AG10803 (cell line): Measurements from ENCODE around the gene NKD2.
"Not testable (repeated sequence)": the region's sequence is repeated elsewhere in the genome, so short reads cannot be mapped to it uniquely, and the experiment has no call there.

ENCODE experiments used
- DNase-seq: peaks from one replicate; pipeline ENCODE4 v3.0.0; 2010; ENCODE audit warnings: low read depth
- H3K4me3 ChIP-seq: 2 replicates; pipeline ENCODE4 v1.5.1; 2011; ENCODE audit warnings: mild to moderate bottlenecking, low read length, control low read depth
- TF ChIP-seq, protein P1 (sequence below): conservative IDR thresholded peaks from 2 replicates; pipeline ENCODE4 v1.5.1; 2011; ENCODE audit warnings: mild to moderate bottlenecking, low read length, control low read depth, inconsistent platforms

NKD2 gene

DNA sequence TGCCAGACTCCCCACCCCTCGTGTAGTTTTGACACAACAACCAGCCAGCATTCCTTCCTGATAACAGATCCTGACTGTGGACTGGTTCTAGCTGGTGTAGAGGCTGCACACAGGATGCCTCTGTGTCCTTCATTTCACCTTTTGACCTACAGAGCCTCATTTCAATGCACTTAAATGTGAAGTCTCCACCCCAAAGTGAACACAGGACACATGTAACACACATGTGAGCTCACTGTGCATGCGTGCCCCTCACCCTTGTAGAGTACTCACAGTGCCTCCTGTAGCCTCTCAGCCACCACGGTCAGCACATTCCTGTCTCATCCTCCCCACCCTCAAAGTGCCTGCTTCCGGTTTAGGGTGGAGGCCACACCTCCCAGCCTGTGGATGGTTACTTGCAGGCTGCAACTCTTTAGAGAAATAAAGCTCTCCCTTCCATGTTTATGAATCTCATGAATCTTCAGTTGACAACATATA is 11.6 kb upstream of the NKD2 start:
- DNase-seq, result no peak
- H3K4me3 ChIP-seq, result no peak overlapping the region
- TF ChIP-seq, protein P1, sequence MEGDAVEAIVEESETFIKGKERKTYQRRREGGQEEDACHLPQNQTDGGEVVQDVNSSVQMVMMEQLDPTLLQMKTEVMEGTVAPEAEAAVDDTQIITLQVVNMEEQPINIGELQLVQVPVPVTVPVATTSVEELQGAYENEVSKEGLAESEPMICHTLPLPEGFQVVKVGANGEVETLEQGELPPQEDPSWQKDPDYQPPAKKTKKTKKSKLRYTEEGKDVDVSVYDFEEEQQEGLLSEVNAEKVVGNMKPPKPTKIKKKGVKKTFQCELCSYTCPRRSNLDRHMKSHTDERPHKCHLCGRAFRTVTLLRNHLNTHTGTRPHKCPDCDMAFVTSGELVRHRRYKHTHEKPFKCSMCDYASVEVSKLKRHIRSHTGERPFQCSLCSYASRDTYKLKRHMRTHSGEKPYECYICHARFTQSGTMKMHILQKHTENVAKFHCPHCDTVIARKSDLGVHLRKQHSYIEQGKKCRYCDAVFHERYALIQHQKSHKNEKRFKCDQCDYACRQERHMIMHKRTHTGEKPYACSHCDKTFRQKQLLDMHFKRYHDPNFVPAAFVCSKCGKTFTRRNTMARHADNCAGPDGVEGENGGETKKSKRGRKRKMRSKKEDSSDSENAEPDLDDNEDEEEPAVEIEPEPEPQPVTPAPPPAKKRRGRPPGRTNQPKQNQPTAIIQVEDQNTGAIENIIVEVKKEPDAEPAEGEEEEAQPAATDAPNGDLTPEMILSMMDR, result no peak

DNA sequence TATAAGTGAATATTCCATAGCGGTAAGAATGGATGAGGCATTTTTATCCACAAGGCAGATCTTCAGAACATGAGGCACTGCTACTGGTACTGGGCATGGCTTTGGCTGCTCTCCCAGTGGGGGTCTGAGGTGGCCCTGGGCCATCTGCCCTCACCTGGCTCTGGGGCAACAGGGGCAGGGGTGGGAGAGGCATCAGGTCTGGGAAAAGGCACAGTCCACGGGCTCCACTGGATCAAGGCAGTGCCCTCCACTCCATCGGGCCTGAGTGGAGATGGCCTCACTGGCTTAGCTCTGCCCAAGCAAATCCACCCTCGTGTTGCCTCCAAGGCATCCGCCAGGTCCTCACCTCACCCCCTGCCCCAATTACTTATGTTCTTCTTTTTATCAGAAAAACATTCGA is 10.9 kb upstream of the NKD2 start:
- H3K4me3 ChIP-seq, result no peak overlapping the region
- TF ChIP-seq, protein P1, result no peak
- no peak for DNase-seq

GRCh38 chr5:998246-999031 is 10.2 kb upstream of the NKD2 start:
- no peak overlapping the region for H3K4me3 ChIP-seq
- TF ChIP-seq, protein P1, result no peak
- DNase-seq, result no peak

GRCh38 chr5:999032-999501 is 9.5 kb upstream of the NKD2 start:
- no peak for DNase-seq
- TF ChIP-seq, protein P1, result no peak

GRCh38 chr5:999724-1000123 is 8.9 kb upstream of the NKD2 start:
- TF ChIP-seq, protein P1, result no peak
- no peak overlapping the region for H3K4me3 ChIP-seq
- no peak for DNase-seq

More at GRCh38 chr5:999032-999501, 9.5 kb upstream of the NKD2 start:
- H3K4me3 ChIP-seq, result no peak overlapping the region

GRCh38 chr5:1000329-1000728 is 8.3 kb upstream of the NKD2 start:
- TF ChIP-seq, protein P1, result no peak
- no peak for DNase-seq
- H3K4me3 ChIP-seq, result no peak overlapping the region

DNA sequence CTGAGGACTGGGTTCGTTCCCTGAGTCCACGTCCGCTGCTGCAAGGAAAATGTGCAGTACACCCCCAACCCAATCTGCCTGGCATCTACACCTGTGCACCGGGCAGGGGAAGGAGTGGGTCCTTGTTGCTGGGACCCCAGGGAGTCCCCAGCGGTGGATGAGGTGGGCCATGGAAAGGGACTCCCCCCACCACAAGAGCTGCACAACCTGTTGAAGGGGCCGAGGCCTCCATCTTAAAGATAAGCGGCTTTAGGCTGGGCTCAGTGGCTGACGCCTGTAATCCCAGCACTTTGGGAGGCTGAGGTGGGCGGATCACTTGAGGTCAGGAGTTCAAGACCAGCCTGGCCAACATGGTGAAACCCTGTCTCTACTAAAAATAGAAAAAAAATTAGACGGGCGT is 7.8 kb upstream of the NKD2 start:
- not testable (repeated sequence) for H3K4me3 ChIP-seq, DNase-seq
